ENCODE measurements around the gene SPESP1.
"Not testable (repeated sequence)": the region's sequence is repeated elsewhere in the genome, so short reads cannot be mapped to it uniquely, and the experiment has no call there.

The SPESP1 gene

GRCh38 chr15:68951813-68952212 lies 21.5 kb downstream of the SPESP1 start:
- in situ Hi-C loops (cut with HindIII; ENCODE audit: low pct_ligation_motif_present, low pct_unique_long_range_greater_than_20kb, low sequenced_read_pairs) = no loop called here
- no peak for DNase-seq

GRCh38 chr15:68957696-68958095 lies 27.4 kb downstream of the SPESP1 start:
- in situ Hi-C loops (cut with HindIII; ENCODE audit: low pct_ligation_motif_present, low pct_unique_long_range_greater_than_20kb, low sequenced_read_pairs) = no loop called here
- DNase-seq = no peak

GRCh38 chr15:68958597-68958996 lies 28.3 kb downstream of the SPESP1 start:
- in situ Hi-C loops (cut with HindIII; ENCODE audit: low pct_ligation_motif_present, low pct_unique_long_range_greater_than_20kb, low sequenced_read_pairs) = no loop called here
- DNase-seq = no peak

- in situ Hi-C loops (cut with HindIII; ENCODE audit: low pct_ligation_motif_present, low pct_unique_long_range_greater_than_20kb, low sequenced_read_pairs) = no loop called here
These were observed 32.1 kb downstream of the SPESP1 start for GRCh38 chr15:68962465-68962864.

GRCh38 chr15:68963719-68964118 lies 33.4 kb downstream of the SPESP1 start:
- DNase-seq; in situ Hi-C loops (cut with HindIII; ENCODE audit: low pct_ligation_motif_present, low pct_unique_long_range_greater_than_20kb, low sequenced_read_pairs): not testable (repeated sequence)

More at GRCh38 chr15:68962465-68962864, 32.1 kb downstream of the SPESP1 start:
- no peak for DNase-seq

- in situ Hi-C loops (cut with HindIII; ENCODE audit: low pct_ligation_motif_present, low pct_unique_long_range_greater_than_20kb, low sequenced_read_pairs) = no loop called here
- DNase-seq = no peak
These were observed 36.7 kb downstream of the SPESP1 start for GRCh38 chr15:68966996-68967395.

GRCh38 chr15:68967948-68968347 lies 37.6 kb downstream of the SPESP1 start:
- no peak for DNase-seq
- in situ Hi-C loops (cut with HindIII; ENCODE audit: low pct_ligation_motif_present, low pct_unique_long_range_greater_than_20kb, low sequenced_read_pairs) = no loop called here

GRCh38 chr15:68969298-68969697 lies 39.0 kb downstream of the SPESP1 start:
- no peak for DNase-seq
- in situ Hi-C loops (cut with HindIII; ENCODE audit: low pct_ligation_motif_present, low pct_unique_long_range_greater_than_20kb, low sequenced_read_pairs) = no loop called here

- DNase-seq = no peak
- in situ Hi-C loops (cut with HindIII; ENCODE audit: low pct_ligation_motif_present, low pct_unique_long_range_greater_than_20kb, low sequenced_read_pairs) = no loop called here
These were observed 42.1 kb downstream of the SPESP1 start for GRCh38 chr15:68972201-68973065.

GRCh38 chr15:68975651-68976160 lies 45.4 kb downstream of the SPESP1 start:
- DNase-seq; in situ Hi-C loops (cut with HindIII; ENCODE audit: low pct_ligation_motif_present, low pct_unique_long_range_greater_than_20kb, low sequenced_read_pairs): not testable (repeated sequence)

GRCh38 chr15:68977426-68977825 lies 47.1 kb downstream of the SPESP1 start:
- DNase-seq; in situ Hi-C loops (cut with HindIII; ENCODE audit: low pct_ligation_motif_present, low pct_unique_long_range_greater_than_20kb, low sequenced_read_pairs): not testable (repeated sequence)

GRCh38 chr15:68979006-68979405 lies 48.7 kb downstream of the SPESP1 start:
- in situ Hi-C loops (cut with HindIII; ENCODE audit: low pct_ligation_motif_present, low pct_unique_long_range_greater_than_20kb, low sequenced_read_pairs) = no loop called here

GRCh38 chr15:68979816-68980215 lies 49.5 kb downstream of the SPESP1 start:
- in situ Hi-C loops (cut with HindIII; ENCODE audit: low pct_ligation_motif_present, low pct_unique_long_range_greater_than_20kb, low sequenced_read_pairs) = no loop called here
- DNase-seq = no peak

More at GRCh38 chr15:68979006-68979405, 48.7 kb downstream of the SPESP1 start:
- DNase-seq = no peak

GRCh38 chr15:68980786-68981185 lies 50.5 kb downstream of the SPESP1 start:
- no peak for DNase-seq
- in situ Hi-C loops (cut with HindIII; ENCODE audit: low pct_ligation_motif_present, low pct_unique_long_range_greater_than_20kb, low sequenced_read_pairs) = no loop called here

GRCh38 chr15:68981941-68982340 lies 51.6 kb downstream of the SPESP1 start:
- no peak for DNase-seq

GRCh38 chr15:68982976-68983563 lies 52.7 kb downstream of the SPESP1 start:
- DNase-seq = no peak

More at GRCh38 chr15:68981941-68982340, 51.6 kb downstream of the SPESP1 start:
- in situ Hi-C loops (cut with HindIII; ENCODE audit: low pct_ligation_motif_present, low pct_unique_long_range_greater_than_20kb, low sequenced_read_pairs) = no loop called here

GRCh38 chr15:68983961-68984481 lies 53.7 kb downstream of the SPESP1 start:
- in situ Hi-C loops (cut with HindIII; ENCODE audit: low pct_ligation_motif_present, low pct_unique_long_range_greater_than_20kb, low sequenced_read_pairs) = no loop called here
- no peak for DNase-seq

More at GRCh38 chr15:68982976-68983563, 52.7 kb downstream of the SPESP1 start:
- in situ Hi-C loops (cut with HindIII; ENCODE audit: low pct_ligation_motif_present, low pct_unique_long_range_greater_than_20kb, low sequenced_read_pairs) = no loop called here

- in situ Hi-C loops (cut with HindIII; ENCODE audit: low pct_ligation_motif_present, low pct_unique_long_range_greater_than_20kb, low sequenced_read_pairs) = no loop called here
- no peak for DNase-seq
These were observed 54.3 kb downstream of the SPESP1 start for GRCh38 chr15:68984586-68984985.

GRCh38 chr15:68985361-68985891 lies 55.1 kb downstream of the SPESP1 start:
- in situ Hi-C loops (cut with HindIII; ENCODE audit: low pct_ligation_motif_present, low pct_unique_long_range_greater_than_20kb, low sequenced_read_pairs) = no loop called here
- DNase-seq = no peak
